ENCODE results near the gene TPP2.

GRCh38 chr13:102696465-102696864, 99.7 kb downstream of the TPP2 start:
- TF ChIP-seq CTCF (IDR thresholded peaks at IDR 0.05) (no peak), ETV6 (CRISPR knock-in tag; IDR thresholded peaks at IDR 0.05) (no peak), ZSCAN18 (CRISPR knock-in tag; IDR thresholded peaks at IDR 0.05) (no peak), RELA (CRISPR knock-in tag; IDR thresholded peaks at IDR 0.05; ENCODE audit: borderline replicate concordance) (no peak), E2F1 (CRISPR knock-in tag; IDR thresholded peaks at IDR 0.05) (no peak)
